ENCODE data around the gene CD8A.

The CD8A gene

GRCh38 chr2:86825693-86826381 lies 35.1 kb upstream of the CD8A start:
- Histone ChIP-seq H3K27me3 (replicated peaks; ENCODE audit: control insufficient read depth, insufficient read depth, low read length) (peaks cover 19% of the 10 kb centered on the region), H3K36me3 (ENCODE audit: control insufficient read depth, insufficient read depth, low read length, severe bottlenecking) (no peaks in the 10 kb centered on the region), H3K4me3 (ENCODE audit: low read length) (no peak overlapping the region), H3K9me3 (ENCODE audit: control insufficient read depth, low read length) (peaks cover 22% of the 10 kb centered on the region), H3K4me1 (ENCODE audit: control insufficient read depth, insufficient read depth, low read length) (no peaks in the 10 kb centered on the region), H3K9ac (ENCODE audit: low read length) (no peak overlapping the region)
- no peak for DNase-seq (ENCODE audit: low read depth)

GRCh38 chr2:86825036-86825692 lies 34.5 kb upstream of the CD8A start:
- H3K9me3 ChIP-seq (ENCODE audit: control insufficient read depth, low read length) = peaks cover 22% of the 10 kb centered on the region
- H3K4me1 ChIP-seq (ENCODE audit: control insufficient read depth, insufficient read depth, low read length) = no peaks in the 10 kb centered on the region
- H3K4me3 ChIP-seq (ENCODE audit: low read length) = no peak overlapping the region
- H3K36me3 ChIP-seq (ENCODE audit: control insufficient read depth, insufficient read depth, low read length, severe bottlenecking) = no peaks in the 10 kb centered on the region
- no peak overlapping the region for H3K9ac ChIP-seq (ENCODE audit: low read length)
- H3K27me3 ChIP-seq (replicated peaks; ENCODE audit: control insufficient read depth, insufficient read depth, low read length) = peaks cover 19% of the 10 kb centered on the region
- no peak for DNase-seq (ENCODE audit: low read depth)

DNA sequence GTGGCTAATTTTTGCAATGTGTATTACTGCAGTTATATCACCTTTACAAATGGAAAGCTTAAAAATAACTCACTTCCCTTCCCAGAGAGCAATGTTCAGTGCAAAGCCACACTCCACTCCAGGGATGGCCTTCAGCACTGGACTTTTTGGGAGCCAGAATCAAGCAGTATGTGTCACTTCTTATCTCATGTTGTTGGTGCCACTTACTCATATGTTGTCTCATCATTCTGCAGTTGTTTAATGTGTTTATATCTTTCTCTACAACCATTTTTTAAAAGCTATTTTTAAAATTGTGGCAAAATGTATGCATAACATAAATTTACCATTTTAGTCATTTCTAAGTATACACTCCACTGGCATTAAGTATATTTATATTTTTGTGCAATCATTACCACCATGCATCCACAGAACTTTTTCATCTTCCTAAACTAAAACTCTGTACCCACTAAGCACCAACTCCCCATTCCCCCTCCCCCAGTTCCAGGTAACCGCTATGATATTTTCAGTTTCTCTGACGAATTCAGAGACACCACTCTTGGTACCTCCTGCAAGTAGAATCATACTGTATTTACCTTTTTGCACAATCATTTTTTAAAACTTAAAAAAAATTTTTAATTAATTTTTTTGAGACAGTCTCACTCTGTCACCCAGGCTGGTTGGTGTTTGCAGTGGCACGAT lies 32.1 kb upstream of the CD8A start:
- no peak overlapping the region for H3K9ac ChIP-seq (ENCODE audit: low read length)
- H3K36me3 ChIP-seq (ENCODE audit: control insufficient read depth, insufficient read depth, low read length, severe bottlenecking) = no peaks in the 10 kb centered on the region
- peaks cover 19% of the 10 kb centered on the region for H3K27me3 ChIP-seq (replicated peaks; ENCODE audit: control insufficient read depth, insufficient read depth, low read length)
- peaks cover 28% of the 10 kb centered on the region for H3K9me3 ChIP-seq (ENCODE audit: control insufficient read depth, low read length)
- H3K4me1 ChIP-seq (ENCODE audit: control insufficient read depth, insufficient read depth, low read length) = no peaks in the 10 kb centered on the region
- DNase-seq (ENCODE audit: low read depth) = no peak
- H3K4me3 ChIP-seq (ENCODE audit: low read length) = no peak overlapping the region

DNA sequence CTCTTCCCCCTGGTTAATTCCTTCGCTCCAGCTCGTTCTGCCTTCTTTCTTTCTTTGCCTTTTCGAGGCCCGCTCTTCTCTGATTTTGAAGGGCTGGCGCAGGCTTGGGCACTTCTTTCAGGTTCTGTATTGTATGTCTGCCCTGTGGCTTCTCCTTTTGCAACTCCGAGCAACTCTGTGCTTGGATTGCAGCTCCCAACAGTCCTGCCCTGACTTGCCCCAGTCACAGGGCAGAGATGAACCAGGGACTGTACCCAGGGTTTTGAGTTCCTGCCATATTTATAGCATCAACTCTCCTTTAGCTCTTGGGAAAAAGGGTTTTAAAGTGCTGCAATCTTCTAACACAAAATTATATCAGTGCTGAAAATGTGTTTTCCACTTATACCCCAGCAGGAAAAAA lies 31.1 kb upstream of the CD8A start:
- H3K36me3 ChIP-seq (ENCODE audit: control insufficient read depth, insufficient read depth, low read length, severe bottlenecking) = no peaks in the 10 kb centered on the region

GRCh38 chr2:86821306-86821705 lies 30.6 kb upstream of the CD8A start:
- H3K27me3 ChIP-seq (replicated peaks; ENCODE audit: control insufficient read depth, insufficient read depth, low read length) = peaks cover 17% of the 10 kb centered on the region
- DNase-seq (ENCODE audit: low read depth) = no peak
- peaks cover 28% of the 10 kb centered on the region for H3K9me3 ChIP-seq (ENCODE audit: control insufficient read depth, low read length)
- no peaks in the 10 kb centered on the region for H3K4me1 ChIP-seq (ENCODE audit: control insufficient read depth, insufficient read depth, low read length)
- H3K9ac ChIP-seq (ENCODE audit: low read length) = no peak overlapping the region
- H3K4me3 ChIP-seq (ENCODE audit: low read length) = no peak overlapping the region
- no peaks in the 10 kb centered on the region for H3K36me3 ChIP-seq (ENCODE audit: control insufficient read depth, insufficient read depth, low read length, severe bottlenecking)

More for the DNA sequence above, 31.1 kb upstream of the CD8A start:
- H3K27me3 ChIP-seq (replicated peaks; ENCODE audit: control insufficient read depth, insufficient read depth, low read length) = peaks cover 19% of the 10 kb centered on the region
- H3K9me3 ChIP-seq (ENCODE audit: control insufficient read depth, low read length) = peaks cover 28% of the 10 kb centered on the region
- H3K4me1 ChIP-seq (ENCODE audit: control insufficient read depth, insufficient read depth, low read length) = no peaks in the 10 kb centered on the region
- H3K4me3 ChIP-seq (ENCODE audit: low read length) = no peak overlapping the region
- no peak for DNase-seq (ENCODE audit: low read depth)
- H3K9ac ChIP-seq (ENCODE audit: low read length) = no peak overlapping the region

DNA sequence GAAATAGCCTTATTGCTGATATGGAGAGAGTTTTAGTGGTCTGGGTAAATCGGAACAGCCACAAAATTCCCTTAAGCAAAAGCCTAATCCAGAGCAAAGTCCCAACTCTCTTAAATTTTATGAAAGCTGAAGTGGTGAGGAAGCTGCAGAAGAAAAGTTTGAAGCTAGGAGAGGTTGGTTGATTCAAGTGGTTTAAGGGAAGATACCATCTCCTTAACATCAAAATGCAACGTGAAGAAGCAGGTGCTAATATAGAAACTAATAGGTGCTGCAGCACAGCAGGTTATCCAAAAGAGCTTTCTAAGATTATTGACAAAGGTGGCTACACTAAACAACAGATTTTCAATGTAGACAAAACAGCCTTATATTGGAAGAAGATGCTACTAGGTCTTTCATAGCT lies 28.2 kb upstream of the CD8A start:
- no peak for DNase-seq (ENCODE audit: low read depth)
- H3K27me3 ChIP-seq (replicated peaks; ENCODE audit: control insufficient read depth, insufficient read depth, low read length) = no peaks in the 10 kb centered on the region
- H3K4me1 ChIP-seq (ENCODE audit: control insufficient read depth, insufficient read depth, low read length) = no peaks in the 10 kb centered on the region
- H3K4me3 ChIP-seq (ENCODE audit: low read length) = no peak overlapping the region
- H3K9me3 ChIP-seq (ENCODE audit: control insufficient read depth, low read length) = peaks cover 28% of the 10 kb centered on the region
- H3K9ac ChIP-seq (ENCODE audit: low read length) = no peak overlapping the region
- no peaks in the 10 kb centered on the region for H3K36me3 ChIP-seq (ENCODE audit: control insufficient read depth, insufficient read depth, low read length, severe bottlenecking)

DNA sequence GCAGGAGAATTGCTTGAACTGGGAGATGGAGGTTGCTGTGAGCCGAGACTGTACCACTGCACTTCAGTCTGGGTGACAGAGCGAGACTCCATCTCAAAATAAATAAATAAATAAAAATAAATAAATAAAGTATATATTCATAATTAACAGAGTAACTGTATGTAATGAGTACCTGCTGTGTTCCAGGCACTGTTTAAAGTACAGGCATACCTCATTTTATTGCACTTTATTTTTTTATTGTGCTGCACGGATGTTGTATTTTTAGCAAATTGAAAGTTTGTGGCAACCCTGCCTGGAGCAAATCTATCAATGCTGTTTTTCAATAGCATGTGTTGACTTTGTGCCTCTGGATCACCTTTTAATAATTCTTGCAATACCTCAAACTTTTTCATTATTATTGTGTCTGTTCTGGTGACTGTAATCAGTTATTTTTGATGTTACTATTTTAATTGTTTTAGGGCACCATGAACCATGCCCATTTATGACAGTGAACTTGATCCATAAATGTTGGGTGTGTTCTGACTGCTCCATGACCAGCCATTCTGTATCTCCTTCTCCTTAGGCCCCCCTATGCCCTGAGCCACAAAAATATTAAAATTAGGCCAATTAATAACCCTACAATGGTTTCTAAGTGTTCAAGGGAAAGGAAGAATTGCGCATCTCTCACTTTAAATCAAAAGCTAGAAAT lies 27.5 kb upstream of the CD8A start:
- no peak overlapping the region for H3K9ac ChIP-seq (ENCODE audit: low read length)
- peaks cover 24% of the 10 kb centered on the region for H3K9me3 ChIP-seq (ENCODE audit: control insufficient read depth, low read length)
- H3K36me3 ChIP-seq (ENCODE audit: control insufficient read depth, insufficient read depth, low read length, severe bottlenecking) = no peaks in the 10 kb centered on the region
- no peaks in the 10 kb centered on the region for H3K4me1 ChIP-seq (ENCODE audit: control insufficient read depth, insufficient read depth, low read length)
- no peaks in the 10 kb centered on the region for H3K27me3 ChIP-seq (replicated peaks; ENCODE audit: control insufficient read depth, insufficient read depth, low read length)
- no peak for DNase-seq (ENCODE audit: low read depth)
- H3K4me3 ChIP-seq (ENCODE audit: low read length) = no peak overlapping the region

DNA sequence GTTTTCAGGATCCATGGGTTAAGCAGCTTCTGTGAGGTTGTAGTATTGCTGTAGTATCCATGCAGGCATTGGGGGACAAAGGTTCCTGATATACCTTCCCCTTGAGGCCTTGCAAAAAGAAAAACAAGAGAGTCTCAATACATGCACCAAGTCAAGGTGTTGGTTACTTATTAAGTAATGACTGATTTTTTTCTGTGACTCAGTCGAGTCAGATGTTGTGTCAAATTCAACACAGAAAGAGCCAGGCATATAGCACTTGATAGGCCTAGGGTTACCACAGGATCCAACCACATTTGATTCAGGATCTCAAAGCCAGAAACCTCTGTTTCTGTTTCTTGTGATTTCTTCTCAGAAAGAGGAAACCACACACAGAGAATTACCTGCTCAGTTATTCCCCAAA lies 24.9 kb upstream of the CD8A start:
- Histone ChIP-seq H3K4me3 (ENCODE audit: low read length) (no peak overlapping the region), H3K36me3 (ENCODE audit: control insufficient read depth, insufficient read depth, low read length, severe bottlenecking) (no peaks in the 10 kb centered on the region), H3K9ac (ENCODE audit: low read length) (no peak overlapping the region), H3K4me1 (ENCODE audit: control insufficient read depth, insufficient read depth, low read length) (no peaks in the 10 kb centered on the region), H3K27me3 (replicated peaks; ENCODE audit: control insufficient read depth, insufficient read depth, low read length) (no peaks in the 10 kb centered on the region), H3K9me3 (ENCODE audit: control insufficient read depth, low read length) (peaks cover 12% of the 10 kb centered on the region)
- no peak for DNase-seq (ENCODE audit: low read depth)

GRCh38 chr2:86809481-86810121 lies 18.9 kb upstream of the CD8A start:
- peaks cover 9% of the 10 kb centered on the region for H3K4me1 ChIP-seq (ENCODE audit: control insufficient read depth, insufficient read depth, low read length)
- no peak for DNase-seq (ENCODE audit: low read depth)
- peaks cover 14% of the 10 kb centered on the region for H3K27me3 ChIP-seq (replicated peaks; ENCODE audit: control insufficient read depth, insufficient read depth, low read length)
- H3K36me3 ChIP-seq (ENCODE audit: control insufficient read depth, insufficient read depth, low read length, severe bottlenecking) = no peaks in the 10 kb centered on the region
- no peak overlapping the region for H3K9ac ChIP-seq (ENCODE audit: low read length)
- peaks cover 6% of the 10 kb centered on the region for H3K9me3 ChIP-seq (ENCODE audit: control insufficient read depth, low read length)
- H3K4me3 ChIP-seq (ENCODE audit: low read length) = no peak overlapping the region

DNA sequence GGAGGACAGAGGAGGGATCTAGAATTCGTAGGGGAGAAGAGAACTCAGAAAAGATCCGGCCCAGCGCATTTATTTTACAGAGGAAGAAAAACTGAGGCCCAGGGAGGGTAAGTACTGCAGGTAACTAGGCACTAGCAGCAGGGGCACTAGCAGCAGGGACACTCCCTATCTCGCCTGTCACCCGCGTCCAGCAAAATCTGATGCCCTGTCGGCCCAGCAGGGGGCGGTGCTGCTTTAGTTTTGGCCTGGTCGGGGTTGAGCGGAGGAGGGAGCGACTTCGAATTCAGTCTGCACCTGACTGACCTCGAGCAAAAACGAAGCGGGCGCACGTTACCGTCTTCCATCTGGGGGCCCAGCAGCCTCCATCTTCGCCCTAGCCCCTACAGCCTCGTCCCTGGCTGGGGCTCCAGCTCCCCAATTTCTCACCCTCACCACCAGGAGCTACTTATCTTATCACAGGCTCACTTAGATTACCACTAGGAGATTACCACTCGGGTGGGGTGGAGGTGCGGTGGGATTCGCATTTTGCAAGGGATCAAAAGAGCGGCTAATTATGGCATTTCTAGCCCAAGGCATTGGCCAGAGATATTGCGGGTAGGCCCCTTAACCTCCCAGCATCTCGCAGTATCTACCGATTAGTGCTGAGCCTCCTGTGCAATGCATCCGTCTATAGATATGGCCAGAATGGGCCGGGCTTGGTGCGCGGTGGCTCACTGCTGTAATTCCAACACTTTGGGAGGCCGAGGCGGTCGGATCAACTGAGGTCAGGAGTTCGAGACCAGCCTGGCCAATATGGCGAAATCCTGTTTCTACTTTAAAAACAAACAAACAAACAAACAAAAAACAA lies 17.8 kb upstream of the CD8A start:
- DNase-seq (ENCODE audit: low read depth) = peak; percentile 85
- peak overlapping the region; percentile 34 for H3K9ac ChIP-seq (ENCODE audit: low read length)
- H3K36me3 ChIP-seq (ENCODE audit: control insufficient read depth, insufficient read depth, low read length, severe bottlenecking) = no peaks in the 10 kb centered on the region
- peaks cover 6% of the 10 kb centered on the region for H3K9me3 ChIP-seq (ENCODE audit: control insufficient read depth, low read length)
- H3K27me3 ChIP-seq (replicated peaks; ENCODE audit: control insufficient read depth, insufficient read depth, low read length) = peaks cover 14% of the 10 kb centered on the region
- H3K4me3 ChIP-seq (ENCODE audit: low read length) = peak overlapping the region; percentile 79
- peaks cover 9% of the 10 kb centered on the region for H3K4me1 ChIP-seq (ENCODE audit: control insufficient read depth, insufficient read depth, low read length)
